ENCODE data around the gene CEPT1. TPM values are rescaled to one million over a fixed set of nuclear protein-coding genes. Genes with fewer than 3 reads are reported as not detected.

The CEPT1 gene
- total and polyA plus RNA-seq, 2 donors (not counting 3 experiments of a cell fraction or from before 2014, with no cell fraction given) = 13.6 to 29.1 TPM

DNA sequence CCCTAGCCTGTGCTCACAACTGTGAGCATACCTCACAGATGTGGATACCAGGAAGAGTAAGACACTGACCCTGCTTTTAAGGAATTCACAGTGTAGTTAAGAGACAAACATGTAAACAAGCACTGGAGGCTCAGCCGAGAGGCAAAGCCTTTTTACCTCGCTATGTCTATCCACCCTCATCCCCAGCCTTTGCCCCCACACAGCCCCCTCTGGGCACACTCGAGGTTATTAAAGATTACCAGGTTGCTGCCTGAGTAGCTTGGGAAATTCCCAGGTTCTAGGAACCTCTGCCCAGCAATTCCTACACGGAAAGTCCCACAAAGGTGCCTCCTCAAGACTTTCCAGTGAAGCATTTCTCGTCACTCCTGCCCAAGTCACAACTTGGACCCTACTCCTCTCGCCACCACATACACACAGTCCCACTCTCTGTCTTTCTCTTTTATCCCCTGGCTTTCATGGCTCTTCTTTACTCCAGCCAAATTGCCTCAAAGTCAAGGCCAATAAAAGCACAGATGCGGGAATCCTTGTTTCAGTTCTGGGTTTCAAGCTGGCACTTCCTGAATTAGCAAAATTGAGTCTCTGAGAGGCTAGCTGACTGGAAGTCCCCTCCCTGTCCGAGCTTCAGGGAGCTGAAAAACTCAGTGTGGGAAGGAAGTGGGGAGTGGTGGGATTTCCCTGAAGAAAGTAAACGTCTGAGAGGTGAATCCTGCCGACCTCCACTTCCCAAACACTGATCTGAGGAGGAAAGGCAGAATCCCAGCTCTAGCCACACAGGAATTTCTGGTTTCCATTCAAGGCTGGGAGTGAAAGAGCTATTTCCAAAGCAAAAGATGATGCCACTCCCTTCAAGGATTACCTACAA, 52.9 kb downstream of the CEPT1 start:
- no peaks in the 10 kb centered on the region for H3K9me3 ChIP-seq (replicated peaks; ENCODE audit: control insufficient read depth, insufficient read depth, low read length)
- no peak overlapping the region for H3K4me3 ChIP-seq (replicated peaks in 1 of 3; ENCODE audit: insufficient read depth in 1 of 3, low read depth in 1 of 3, low read length in 3 of 3)
- ChIA-PET CTCF (interaction anchor here (0.6 to 1.1 kb wide), 3 partner anchors 10 to 207 kb away, joined by 3 to 4 read pairs (median 3); no protein-coding TSS in a partner anchor), POLR2A (no interaction called here)
- no TSS peak for BruUV-seq (replicated peaks)
- H3K4me1 ChIP-seq (ENCODE audit: control insufficient read depth, extremely low read depth, insufficient read depth, low read length) = no peaks in the 10 kb centered on the region
- H3K36me3 ChIP-seq (ENCODE audit: control insufficient read depth in 2 of 2, extremely low read depth in 1 of 2, insufficient read depth in 2 of 2, low read length in 2 of 2) = peaks cover 0 to 3% of the 10 kb centered on the region in 2 experiments
- H3K4me2 ChIP-seq (ENCODE audit: insufficient read depth, low read length) = peak overlapping the region; percentile 17
- no peaks in the 10 kb centered on the region for H4K20me1 ChIP-seq (replicated peaks; ENCODE audit: control insufficient read depth, extremely low read depth, insufficient read depth, low read length)
- TF ChIP-seq POLR2AphosphoS5 (IDR thresholded peaks at IDR 0.05; ENCODE audit: insufficient read depth, low read depth, low read length) = no peak
- no peak for TF ChIP-seq GATA2 (IDR thresholded peaks at IDR 0.05; ENCODE audit: insufficient read depth, insufficient read length, low read depth, low read length)
- TF ChIP-seq, protein P1, sequence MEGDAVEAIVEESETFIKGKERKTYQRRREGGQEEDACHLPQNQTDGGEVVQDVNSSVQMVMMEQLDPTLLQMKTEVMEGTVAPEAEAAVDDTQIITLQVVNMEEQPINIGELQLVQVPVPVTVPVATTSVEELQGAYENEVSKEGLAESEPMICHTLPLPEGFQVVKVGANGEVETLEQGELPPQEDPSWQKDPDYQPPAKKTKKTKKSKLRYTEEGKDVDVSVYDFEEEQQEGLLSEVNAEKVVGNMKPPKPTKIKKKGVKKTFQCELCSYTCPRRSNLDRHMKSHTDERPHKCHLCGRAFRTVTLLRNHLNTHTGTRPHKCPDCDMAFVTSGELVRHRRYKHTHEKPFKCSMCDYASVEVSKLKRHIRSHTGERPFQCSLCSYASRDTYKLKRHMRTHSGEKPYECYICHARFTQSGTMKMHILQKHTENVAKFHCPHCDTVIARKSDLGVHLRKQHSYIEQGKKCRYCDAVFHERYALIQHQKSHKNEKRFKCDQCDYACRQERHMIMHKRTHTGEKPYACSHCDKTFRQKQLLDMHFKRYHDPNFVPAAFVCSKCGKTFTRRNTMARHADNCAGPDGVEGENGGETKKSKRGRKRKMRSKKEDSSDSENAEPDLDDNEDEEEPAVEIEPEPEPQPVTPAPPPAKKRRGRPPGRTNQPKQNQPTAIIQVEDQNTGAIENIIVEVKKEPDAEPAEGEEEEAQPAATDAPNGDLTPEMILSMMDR (IDR thresholded peaks at IDR 0.05; ENCODE audit: extremely low read depth in 1 of 2, insufficient read depth in 1 of 2, low read depth in 1 of 2, low read length in 2 of 2) = no peak
- no peak for TF ChIP-seq EZH2 (IDR thresholded peaks at IDR 0.05; ENCODE audit: borderline replicate concordance, low read depth, low read length, severe bottlenecking)
- no peak for TF ChIP-seq MYC (IDR thresholded peaks at IDR 0.05; ENCODE audit: low read depth, low read length)
- TF ChIP-seq POLR2A (IDR thresholded peaks at IDR 0.05; ENCODE audit: low read depth, low read length) = no peak
- TF ChIP-seq, protein P2, sequence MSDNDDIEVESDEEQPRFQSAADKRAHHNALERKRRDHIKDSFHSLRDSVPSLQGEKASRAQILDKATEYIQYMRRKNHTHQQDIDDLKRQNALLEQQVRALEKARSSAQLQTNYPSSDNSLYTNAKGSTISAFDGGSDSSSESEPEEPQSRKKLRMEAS (IDR thresholded peaks at IDR 0.05; ENCODE audit: insufficient read depth, insufficient read length) = no peak
- no peak for TF ChIP-seq FOS (IDR thresholded peaks at IDR 0.05; ENCODE audit: borderline replicate concordance, insufficient read depth, low read length)
- TF ChIP-seq JUN (IDR thresholded peaks at IDR 0.05; ENCODE audit: borderline replicate concordance, insufficient read depth, insufficient read length, low read depth) = no peak
- no peak overlapping the region for H3K9ac ChIP-seq (replicated peaks; ENCODE audit: extremely low read depth, insufficient read depth, low read length)
- DNase-seq (ENCODE audit: low read depth, low spot score) (peak; percentile 42), FAIRE-seq (peak; percentile 40)
- no peaks in the 10 kb centered on the region for H3K79me2 ChIP-seq (ENCODE audit: control insufficient read depth, insufficient read depth, low read length)
- peaks cover 5 to 6% of the 10 kb centered on the region in 2 experiments for H3K27me3 ChIP-seq (ENCODE audit: control insufficient read depth in 2 of 2, insufficient read depth in 2 of 2, low read length in 2 of 2)
- H2AFZ ChIP-seq (ENCODE audit: low read depth, low read length) = peak overlapping the region; percentile 24
- intact Hi-C loops (cut with micrococcal nuclease) (no loop called here), dilution Hi-C loops (cut with MboI; ENCODE audit: extremely low pct_ligation_motif_present, low sequenced_read_pairs) (no loop called here)
- H3K27ac ChIP-seq (ENCODE audit: insufficient read depth, low read depth, low read length) = no peak overlapping the region
- no peaks in the 10 kb centered on the region for H3K9me1 ChIP-seq (replicated peaks; ENCODE audit: control insufficient read depth, extremely low read depth, insufficient read depth, low read length)

Measured in endothelial cell of umbilical vein (primary cell).